Muscle of arm (tissue), 12 donors: ENCODE results near the gene CACNA1I. TPM values are rescaled to one million over a fixed set of nuclear protein-coding genes. Genes with fewer than 3 reads are reported as not detected.

Source experiments
- DNase-seq: peaks from one replicate; pipeline ENCODE4 v3.0.0-alpha.2; 2013
- polyA plus RNA-seq, 12 donors: library from polyadenylated mRNA; unstranded; fragments of 120-200 nt; gene quantifications; one replicate each; pipeline ENCODE4 v1.2.1, GENCODE V29; 2013; ENCODE audit not compliant: insufficient read length in 12 of 12

CACNA1I gene
- polyA plus RNA-seq, 12 donors, result 0.03 to 0.40 (median 0.13) TPM; not detected in 2

DNA sequence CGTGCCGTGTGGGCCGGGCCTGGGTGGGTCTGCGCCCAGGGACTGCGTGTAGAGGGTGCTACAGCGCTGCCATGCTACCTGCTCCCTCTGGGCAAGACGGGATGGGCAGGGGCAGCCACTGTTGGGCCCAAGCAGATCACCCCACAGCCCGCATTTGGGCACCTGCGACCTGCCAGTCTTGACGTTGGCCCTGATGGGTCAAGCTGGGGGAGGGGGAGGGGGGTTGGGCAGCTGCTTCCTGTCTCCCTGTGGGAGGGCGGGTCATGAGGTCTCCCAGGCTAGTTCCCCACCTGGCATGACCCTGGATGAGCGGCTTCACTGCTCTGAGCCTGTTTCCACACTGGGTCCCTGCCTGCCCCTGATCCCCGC, 35.2 kb upstream of the CACNA1I start:
- no peak for DNase-seq

DNA sequence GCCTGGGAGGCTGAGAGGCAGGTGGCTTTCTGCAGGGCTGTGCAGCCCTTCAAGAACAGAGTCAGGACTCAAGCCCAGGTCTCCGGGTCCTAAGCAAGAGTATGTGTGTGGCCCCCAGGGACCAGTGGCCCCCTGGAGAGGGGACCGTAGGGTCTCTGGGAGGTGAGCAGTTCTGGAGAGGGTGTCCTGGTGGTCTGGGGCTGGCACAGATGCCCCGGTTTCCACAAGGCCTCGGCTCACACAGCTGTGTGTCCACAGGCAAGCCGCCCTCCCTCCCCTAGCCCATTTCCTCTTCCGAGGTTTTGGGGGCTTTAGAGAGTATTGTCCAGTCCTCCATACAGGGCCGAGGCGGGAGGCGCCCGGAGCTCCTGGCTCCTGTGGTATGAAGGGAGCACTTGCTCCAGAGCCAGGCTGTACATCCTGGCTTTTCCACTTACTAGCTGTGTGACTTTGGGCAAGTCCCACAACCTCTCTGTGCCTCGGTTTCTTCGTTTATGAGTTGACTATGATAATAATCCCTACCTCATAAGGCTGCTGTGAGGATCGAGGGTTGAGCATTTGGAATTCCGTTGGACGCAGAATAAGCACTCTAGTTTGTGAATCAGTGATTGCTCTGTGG, 34.6 kb upstream of the CACNA1I start:
- DNase-seq, result no peak

DNA sequence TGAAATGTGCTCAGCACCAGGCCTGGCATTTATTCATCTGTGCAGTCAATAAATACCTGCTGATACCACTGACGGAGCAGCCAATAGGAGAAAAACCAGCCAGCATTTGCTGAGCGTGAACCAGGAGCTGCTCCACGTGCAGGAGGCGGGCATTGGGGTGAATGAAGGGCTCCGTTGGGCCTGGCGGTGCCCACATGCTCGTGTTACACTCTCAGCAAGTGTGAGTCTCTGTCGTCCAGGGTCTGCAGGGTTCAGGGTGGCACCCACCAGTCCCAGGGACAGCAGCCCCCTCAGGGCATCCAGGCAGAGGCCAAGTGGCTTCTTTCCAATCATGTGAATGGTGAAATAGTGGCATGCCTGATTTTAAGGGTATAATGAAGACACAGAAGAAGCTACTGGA, 33.8 kb upstream of the CACNA1I start:
- DNase-seq, result no peak

DNA sequence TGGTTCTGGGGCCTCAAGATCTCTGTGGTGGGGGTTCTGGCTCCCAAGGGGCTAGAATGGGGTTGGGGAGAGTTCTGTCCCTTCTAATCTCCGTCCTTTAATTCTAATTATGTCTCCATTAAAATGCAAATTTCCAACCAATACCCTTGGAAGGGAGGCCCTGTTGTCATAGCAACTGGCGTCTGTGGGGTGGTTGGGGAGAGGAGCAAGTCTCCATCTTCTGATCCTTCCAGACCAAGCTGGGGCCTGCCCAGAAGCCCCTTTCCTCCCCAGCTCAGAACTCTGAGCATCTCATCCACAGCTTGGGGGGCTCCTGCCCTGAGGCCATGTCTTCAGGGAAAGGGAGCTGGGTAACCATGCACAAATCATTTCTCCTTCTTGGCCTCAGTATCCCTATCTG, 32.6 kb upstream of the CACNA1I start:
- no peak for DNase-seq

DNA sequence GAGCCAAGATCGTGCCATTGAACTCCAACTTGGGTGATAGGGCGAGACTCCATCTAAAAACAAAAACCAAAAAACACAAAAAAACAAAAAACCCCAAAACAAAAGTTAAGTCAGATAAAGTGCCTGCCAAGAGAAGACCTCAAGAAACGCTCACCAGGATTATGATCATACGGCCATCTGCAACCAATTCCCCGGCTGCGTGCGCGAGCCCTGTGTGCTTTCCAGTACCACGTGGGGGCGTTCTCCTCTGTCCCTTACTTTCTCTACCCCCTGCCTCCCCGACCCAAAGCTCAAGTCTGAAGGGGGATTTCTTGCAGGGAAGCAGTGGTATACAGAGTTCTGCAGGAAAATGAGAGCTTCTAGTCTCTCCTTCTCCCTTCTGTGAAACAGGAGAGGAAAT, 27.5 kb upstream of the CACNA1I start:
- DNase-seq, result no peak

DNA sequence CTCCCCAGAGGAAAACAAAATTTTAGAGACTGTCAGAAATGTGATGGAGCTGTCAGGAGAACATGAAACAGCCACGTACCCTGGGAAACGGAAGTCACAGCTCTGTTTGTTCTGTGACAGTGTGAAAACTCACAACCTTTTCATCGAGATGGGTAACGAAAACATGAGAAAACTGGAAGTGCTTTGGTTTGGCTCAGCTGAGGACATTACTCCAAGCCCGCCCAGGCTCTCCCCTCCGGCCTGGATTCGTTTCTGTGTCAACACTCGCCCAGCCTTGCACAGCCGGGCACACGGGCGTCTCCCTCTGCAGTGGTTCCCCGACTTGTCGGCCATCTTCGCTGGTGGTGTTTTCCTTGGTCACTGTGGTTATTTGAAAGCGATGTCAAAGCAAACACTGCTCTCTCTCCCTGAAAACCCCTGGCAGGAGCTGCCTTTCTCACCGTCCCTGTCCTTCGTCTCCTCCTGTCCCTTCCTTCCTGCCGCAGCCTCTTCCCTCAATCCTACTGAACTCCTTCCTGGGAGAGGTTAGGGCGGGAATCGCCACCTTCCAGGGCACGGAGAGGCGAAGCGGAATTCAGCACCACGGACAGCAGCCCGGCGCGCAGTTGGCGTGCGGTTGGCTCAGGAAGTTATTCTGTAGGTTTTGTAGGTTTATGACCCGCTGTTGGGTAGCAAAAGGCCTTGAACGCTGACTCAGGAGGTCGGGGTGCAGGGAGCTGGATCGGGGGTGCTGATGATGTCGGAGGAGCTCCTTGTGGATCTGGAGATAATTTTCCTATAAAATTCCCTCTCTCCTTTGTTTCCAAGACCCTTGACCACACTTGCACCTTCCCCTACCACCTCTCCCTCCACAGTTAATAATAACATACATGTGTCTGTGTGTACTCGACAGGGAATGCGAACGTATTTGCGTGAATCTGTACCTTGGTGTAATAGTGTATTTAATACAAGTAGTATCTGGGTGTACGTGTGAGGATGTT, 24.9 kb upstream of the CACNA1I start:
- DNase-seq, result peak; percentile 69

DNA sequence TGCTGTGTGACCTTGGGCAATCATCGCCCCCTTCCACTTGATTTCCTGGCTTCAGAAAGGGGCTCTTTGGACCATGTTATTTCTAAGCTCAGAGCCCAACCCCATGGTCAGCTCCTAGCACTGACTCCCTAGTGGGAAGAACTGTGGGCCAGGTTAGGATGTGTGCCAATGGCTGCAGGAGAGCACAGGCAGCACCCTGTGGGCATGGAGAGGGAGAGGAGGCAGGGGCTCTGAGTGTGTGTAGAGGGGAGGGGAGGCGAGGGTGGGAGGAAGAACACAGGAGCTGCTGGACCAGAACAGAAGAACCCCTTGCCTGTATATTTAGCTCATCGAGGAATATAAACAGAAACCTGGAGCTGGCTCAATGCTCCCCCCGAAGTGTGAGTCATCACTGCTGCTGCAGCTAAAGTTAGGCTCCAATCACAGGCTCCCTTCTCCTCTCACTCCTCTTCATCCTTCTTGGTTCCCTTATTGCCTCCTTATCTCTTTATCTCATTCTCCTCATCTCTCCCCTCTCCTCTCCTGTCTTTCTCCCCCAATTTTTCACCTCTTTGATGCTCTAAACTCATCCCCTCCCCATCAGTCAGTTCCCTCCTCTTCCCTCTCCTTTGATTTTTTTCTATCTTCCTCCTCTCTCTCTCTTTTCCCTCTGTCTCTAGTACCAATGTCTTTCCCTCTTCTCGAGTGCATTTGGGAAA, 23.5 kb upstream of the CACNA1I start:
- DNase-seq, result no peak

DNA sequence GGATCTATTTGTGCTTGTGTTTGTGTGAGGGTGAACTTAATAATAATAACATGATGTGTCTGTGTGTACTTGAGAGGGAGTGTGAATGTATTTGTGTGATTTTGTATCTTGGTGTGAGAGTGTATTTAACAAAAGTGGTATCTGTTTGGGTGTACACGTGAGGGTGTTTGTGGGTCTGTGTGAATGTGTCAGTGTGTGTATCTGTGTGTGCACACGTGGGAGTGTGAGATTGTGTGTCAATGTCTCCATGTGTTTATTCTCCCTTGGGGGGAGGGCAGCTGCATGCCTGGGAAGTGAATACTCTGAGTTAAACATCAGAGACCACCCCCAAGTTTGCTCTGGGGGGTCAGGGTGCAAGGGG, 23.0 kb upstream of the CACNA1I start:
- DNase-seq, result no peak

DNA sequence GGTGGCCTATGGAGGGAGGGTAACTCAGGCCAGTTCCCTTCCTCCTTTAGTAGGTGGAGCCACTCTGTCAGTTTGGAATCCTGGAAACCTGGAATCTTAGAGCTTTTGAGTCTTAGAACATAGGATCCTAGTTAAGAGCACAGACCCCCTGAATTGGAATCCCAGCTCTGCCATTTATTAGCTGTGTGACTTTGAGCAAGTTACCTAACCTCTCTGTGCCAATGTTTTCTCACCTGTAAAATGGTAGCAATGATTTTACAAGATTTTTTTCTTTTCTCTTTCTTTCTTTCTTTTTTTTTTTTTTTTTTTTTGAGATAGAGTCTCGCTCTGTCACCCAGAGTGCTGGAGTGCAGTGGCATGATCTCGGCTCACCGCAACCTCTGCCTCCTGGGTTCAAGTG, 17.1 kb upstream of the CACNA1I start:
- no peak for DNase-seq

DNA sequence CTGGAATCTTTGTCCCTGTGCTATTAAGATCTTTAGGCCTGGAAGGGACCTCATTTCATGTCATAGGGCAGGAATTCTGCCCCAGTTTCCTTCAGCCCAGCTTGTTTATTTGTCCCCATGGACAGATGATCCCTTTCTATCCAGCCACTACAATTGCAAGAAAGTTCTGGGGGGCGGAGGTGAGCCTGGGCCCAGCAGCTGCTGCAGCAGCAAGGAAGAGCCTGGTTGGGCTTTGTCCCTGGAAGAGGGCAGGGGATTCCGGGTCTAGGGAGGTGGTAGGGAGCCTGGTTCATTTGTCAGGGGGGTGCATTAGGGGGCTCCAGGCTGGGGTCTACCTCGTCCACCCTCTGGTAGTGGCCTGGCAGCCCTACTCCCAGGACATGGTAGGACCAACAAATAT, 16.4 kb upstream of the CACNA1I start:
- DNase-seq, result no peak

DNA sequence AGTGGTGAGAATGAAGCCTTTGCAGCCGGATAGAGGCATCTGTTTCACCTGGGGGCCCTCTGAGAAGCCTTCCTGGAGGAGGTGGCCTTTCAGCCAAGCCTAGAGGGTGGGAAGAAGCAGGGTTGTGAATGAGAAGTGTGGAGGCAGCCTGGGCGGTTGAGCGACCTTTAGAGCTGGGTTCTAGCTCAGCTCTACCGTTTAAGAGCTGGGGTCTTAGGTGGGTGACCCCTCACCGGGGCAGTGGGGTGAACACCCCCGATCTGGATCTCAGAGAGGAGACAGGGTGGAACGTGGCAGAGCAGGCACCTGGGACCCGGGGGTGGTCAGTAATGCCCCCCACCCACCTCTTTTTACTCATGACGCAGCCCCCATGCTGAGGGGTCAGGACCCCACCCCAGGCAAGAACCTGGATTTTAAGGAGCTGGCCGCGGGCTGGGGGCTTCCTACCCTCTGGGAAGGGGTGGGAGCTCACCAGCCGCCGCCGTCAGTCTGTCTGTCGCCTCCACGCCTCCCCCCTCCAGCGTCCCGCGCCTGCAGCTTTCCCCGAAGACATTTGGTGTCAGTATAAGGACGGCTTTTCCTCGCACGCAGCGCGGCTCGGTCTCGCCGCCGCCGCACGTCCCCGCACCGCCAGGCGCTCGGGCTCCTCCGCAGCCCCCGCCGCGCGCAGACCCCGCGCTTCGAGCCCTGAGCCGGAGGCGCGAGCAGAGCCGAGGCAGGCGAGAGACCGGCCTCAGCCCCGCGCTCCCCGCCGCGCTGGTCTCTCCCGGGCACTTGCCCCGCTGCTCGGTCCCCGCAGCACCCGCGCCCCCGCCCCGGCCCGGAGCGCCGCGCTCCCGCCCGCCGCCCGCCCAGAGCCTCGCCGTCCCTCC, 13.3 kb upstream of the CACNA1I start:
- no peak for DNase-seq

DNA sequence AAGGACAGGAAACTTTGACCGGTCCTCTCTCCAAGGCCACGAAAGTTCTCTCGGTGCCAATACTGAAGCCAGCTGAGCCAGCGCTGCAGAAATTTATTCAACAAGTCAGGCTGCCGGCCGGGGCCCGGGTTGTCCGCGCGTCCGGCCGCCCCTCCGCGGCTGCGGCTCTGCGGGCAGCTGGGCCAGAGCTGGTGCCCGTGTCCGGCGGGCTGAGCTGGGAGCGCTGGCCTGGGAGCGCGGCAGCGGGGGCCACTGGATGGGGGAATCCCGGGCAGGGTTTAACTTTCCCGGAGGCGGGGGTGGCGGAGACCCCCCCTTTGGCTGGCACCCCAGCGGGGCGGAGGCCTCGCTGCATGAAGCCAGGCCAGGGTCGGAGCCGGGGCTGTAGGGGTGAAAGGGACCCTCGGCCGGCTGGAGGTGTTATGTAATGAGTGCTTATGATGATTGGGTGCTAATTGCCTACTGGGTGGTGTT, 12.3 kb upstream of the CACNA1I start:
- DNase-seq, result no peak

DNA sequence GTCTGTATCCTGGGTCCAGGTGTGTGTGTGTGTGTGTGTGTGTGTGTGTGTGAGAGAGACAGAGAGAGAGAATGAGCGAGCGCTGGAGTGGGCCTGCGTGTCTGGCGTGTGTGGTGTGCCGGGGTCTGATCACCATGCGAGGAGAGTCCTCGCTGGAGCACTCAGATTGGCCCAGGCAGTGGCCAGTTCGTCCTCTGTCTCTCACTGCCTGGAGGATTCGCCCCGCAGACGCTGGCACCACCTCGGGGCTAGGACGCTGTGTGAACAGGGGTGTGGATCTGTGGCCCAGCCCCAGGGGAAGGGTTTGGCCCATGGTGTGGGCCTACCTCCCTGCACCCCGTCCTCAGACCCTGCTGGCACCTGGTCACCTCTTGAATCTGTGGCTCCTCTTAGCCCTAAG, 11.6 kb upstream of the CACNA1I start:
- no peak for DNase-seq

DNA sequence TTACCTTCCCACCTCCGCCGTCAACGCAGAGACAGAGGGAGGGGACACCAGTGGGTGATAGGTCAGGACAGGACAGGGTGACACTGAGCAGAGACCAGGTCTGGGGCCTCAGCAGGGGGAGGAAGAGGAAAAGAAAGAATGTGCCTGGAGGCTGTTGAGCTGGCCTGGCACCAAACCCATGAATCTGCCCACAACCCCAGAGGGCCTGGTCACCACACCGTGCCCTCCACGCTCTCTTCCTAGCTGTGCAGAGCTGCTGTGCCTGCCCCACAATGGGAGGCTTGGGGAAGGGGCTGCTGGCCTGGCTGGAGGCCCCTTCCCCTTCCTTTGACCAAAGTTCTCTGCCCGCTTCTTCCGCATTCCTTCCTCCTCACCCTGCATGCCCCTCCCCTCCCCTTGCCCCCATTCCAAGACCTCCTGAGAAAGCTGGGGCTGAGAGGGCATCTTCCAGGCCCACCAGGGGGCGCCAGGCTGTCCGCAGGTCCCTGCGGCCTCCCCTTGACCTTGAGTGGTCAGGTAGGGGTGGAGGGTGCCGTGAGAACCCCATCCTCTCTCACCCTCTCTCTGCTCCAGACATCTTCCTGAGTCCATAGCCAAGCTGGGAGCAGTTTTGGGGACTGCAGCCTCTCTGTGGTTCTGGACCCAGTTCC, 11.0 kb upstream of the CACNA1I start:
- DNase-seq, result no peak

DNA sequence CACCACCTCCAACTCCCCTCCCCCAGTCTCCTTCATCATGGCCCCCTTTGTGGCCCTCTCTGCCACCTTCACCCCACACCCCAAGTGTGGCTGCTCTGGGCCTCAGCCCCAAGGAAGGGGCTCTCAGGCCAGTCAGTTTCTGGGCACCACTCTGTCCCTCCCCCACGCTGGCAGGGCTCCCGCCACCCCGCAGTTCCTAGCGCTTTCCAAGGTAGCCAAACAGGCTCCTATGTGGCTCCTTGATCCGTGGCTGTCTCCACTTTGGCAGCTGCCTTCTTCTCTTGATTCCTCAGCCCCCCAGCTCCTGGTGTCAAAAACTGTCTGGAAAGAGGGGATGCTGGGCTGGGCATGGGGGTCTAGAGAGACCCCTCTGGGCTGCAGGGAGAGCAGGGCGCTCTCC, 10.4 kb upstream of the CACNA1I start:
- DNase-seq, result no peak

DNA sequence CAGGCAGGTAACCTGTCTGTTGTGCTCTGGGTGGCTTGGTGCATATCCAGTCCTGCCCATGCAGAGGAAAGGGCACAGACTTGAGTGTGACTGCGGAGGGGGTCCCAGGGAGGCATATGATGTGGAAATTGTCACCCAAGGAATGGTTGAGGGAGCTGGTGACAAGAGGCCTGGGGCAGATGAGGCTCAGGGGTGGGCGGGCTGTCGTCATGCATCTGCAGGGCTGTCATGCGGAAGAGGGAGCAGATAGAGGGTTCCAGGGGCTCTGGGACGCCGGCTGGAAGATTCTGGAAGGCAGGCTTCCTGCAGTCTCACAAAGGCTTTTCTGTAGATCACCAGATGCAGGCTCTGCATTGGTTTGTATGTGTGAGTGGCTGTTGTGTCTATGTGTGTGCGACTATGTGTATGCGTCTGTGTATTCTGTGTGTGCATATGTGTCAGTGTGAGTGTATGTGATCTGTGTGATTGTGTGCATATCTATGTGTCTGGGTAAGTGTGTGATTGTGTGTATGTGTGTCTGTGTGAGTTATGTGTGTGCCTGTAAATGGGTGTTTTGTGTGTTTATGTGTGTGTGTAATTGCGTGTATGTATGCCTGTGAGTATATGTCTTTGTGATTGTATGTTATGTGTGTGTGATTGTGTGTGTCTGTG, 7.6 kb upstream of the CACNA1I start:
- DNase-seq, result no peak

DNA sequence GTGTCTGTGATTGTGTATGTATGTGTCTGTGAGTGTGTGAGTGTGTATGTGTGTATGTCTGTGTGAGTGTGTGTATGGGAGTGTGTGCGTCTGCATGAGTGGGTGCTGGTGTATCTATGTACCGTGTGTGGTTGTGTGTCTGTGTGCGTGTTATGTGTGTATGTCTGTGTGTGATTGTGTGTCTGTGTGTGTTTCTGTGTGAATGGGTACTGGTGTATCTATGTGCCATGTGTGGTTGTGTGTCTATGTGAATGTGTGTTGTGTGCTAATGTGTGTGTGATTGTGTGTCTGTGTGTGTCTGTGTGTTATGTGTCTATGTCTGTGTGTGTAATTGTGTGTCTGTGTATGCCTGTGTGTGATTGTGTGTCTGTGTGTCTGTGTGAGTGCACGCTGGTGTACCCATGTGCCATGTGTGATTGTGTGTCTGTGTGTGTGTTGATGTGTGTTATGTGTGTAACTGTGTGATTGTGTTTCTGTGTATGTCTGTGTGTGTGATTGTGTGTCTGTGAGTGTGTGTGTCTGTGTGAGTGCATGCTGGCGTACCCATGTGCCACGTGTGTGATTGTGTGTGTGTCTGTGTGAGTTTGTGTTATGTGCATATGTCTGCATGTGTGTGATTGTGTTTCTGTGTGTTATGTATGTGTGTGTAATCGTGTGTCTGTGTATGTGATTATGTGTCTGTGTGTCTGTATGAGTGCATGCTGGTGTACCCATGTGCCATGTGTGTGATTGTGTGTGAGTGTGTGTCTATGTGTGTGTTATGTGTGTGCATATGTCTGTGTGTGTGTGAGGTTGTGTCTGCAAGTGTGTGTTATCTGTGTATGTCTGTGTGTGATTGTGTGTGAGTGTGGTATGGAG, 6.8 kb upstream of the CACNA1I start:
- no peak for DNase-seq

DNA sequence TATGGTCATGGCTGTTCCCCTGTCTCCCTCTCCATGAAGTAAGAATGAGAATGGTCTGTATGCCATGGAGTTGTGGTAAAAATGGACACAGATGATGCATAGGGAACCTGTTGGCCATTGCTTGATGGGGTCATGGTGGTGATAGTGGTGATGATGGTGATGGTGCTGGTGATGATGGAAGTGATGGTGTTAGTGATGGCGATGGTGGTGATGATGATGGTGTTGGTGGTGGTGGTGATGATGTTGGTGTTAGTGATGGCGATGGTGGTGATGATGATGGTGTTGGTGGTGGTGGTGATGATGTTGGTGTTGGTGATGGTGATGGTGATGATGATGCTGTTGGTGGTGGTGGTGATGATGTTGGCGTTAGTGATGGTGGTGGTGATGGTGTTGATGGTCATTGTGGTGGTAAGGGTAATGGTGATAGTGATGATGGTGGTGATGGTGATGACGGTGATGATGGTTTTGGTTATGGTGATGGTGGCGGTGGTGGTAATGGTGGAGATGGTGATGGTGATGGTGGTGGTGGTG, 5.1 kb upstream of the CACNA1I start:
- no peak for DNase-seq
